ENCODE measurements around the gene EPS15. TPM values are rescaled to one million over a fixed set of nuclear protein-coding genes. Genes with fewer than 3 reads are reported as not detected.
"Not testable (repeated sequence)": the region's sequence is repeated elsewhere in the genome, so short reads cannot be mapped to it uniquely, and the experiment has no call there.

Gene EPS15
- total and polyA plus RNA-seq, 2 experiments from 2014 or later = 31.0 to 76.5 TPM

- Histone ChIP-seq H3K4me3 (no peak overlapping the region), H3K4me2 (no peak overlapping the region), H3F3A (replicated peaks; ENCODE audit: low read depth) (no peaks in the 10 kb centered on the region), H3K9me2 (ENCODE audit: insufficient read depth) (no peaks in the 10 kb centered on the region), H3K4me1 (ENCODE audit: insufficient read depth) (no peaks in the 10 kb centered on the region), H4K20me1 (replicated peaks; ENCODE audit: insufficient read depth) (no peaks in the 10 kb centered on the region; the same call in 1 of the 2 replicates), H3K27ac (ENCODE audit: low read depth) (no peak overlapping the region), H2AFZ (no peak overlapping the region), H3K27me3 (ENCODE audit: insufficient read depth) (no peaks in the 10 kb centered on the region), H3K36me3 (ENCODE audit: insufficient read depth) (no peaks in the 10 kb centered on the region), H3K79me2 (replicated peaks; ENCODE audit: insufficient read depth) (peaks cover 27% of the 10 kb centered on the region)
- peaks cover 2% of the 10 kb centered on the region for H3K27me3 Mint-ChIP-seq (ENCODE audit: insufficient read depth, low read depth, poor library complexity)
- peaks cover 8% of the 10 kb centered on the region for H3K36me3 Mint-ChIP-seq (ENCODE audit: low read depth)
- no peaks in the 10 kb centered on the region; the same call in 1 of the 3 replicates for H3K9me3 Mint-ChIP-seq
- no peaks in the 10 kb centered on the region for H3K4me1 Mint-ChIP-seq
- H3K4me3 Mint-ChIP-seq = no peak overlapping the region
- no peak for TF ChIP-seq JUNB (IDR thresholded peaks at IDR 0.05; ENCODE audit: unreplicated experiment)
- no peak for TF ChIP-seq ZNF462 (CRISPR knock-in tag; IDR thresholded peaks at IDR 0.05)
- TF ChIP-seq, protein P1, sequence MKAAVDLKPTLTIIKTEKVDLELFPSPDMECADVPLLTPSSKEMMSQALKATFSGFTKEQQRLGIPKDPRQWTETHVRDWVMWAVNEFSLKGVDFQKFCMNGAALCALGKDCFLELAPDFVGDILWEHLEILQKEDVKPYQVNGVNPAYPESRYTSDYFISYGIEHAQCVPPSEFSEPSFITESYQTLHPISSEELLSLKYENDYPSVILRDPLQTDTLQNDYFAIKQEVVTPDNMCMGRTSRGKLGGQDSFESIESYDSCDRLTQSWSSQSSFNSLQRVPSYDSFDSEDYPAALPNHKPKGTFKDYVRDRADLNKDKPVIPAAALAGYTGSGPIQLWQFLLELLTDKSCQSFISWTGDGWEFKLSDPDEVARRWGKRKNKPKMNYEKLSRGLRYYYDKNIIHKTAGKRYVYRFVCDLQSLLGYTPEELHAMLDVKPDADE (IDR thresholded peaks at IDR 0.05) = no peak
- TF ChIP-seq CTCF (conservative IDR thresholded peaks at IDR 0.05; ENCODE audit: low read depth in 2 of 2) = no peak
- no peak for ATAC-seq
- no peak for DNase-seq (ENCODE audit: low spot score)
- no peak overlapping the region for H3K27ac Mint-ChIP-seq
Observed at GRCh38 chr1:51482881-51483280, 36.2 kb downstream of the EPS15 start.

- not testable (repeated sequence) for H2AFZ ChIP-seq; H3K27ac ChIP-seq (ENCODE audit: low read depth); H3K4me1 ChIP-seq (ENCODE audit: insufficient read depth); H3K4me1 Mint-ChIP-seq; H3K36me3 Mint-ChIP-seq (ENCODE audit: low read depth); H3K4me3 ChIP-seq; H3K36me3 ChIP-seq (ENCODE audit: insufficient read depth); H4K20me1 ChIP-seq (replicated peaks; ENCODE audit: insufficient read depth); H3K27me3 ChIP-seq (ENCODE audit: insufficient read depth); H3K79me2 ChIP-seq (replicated peaks; ENCODE audit: insufficient read depth); H3F3A ChIP-seq (replicated peaks; ENCODE audit: low read depth); ATAC-seq; H3K9me2 ChIP-seq (ENCODE audit: insufficient read depth); H3K9me3 Mint-ChIP-seq; H3K4me2 ChIP-seq; H3K27ac Mint-ChIP-seq; H3K27me3 Mint-ChIP-seq (ENCODE audit: insufficient read depth, low read depth, poor library complexity); H3K4me3 Mint-ChIP-seq; DNase-seq (ENCODE audit: low spot score)
Observed at GRCh38 chr1:51474832-51475620, 44.0 kb downstream of the EPS15 start.
